GM12878 (cell line): ENCODE data around the gene ABCD2. TPM values are rescaled to one million over a fixed set of nuclear protein-coding genes. Genes with fewer than 3 reads are reported as not detected.

Source experiments
- BHLHE40 ChIP-seq, 2 experiments: fragments of 450-650 bp in 1 of 2; IDR thresholded peaks; 2 replicates each; pipeline ENCODE4 v1.6.1; 2011 to 2017; ENCODE audit warnings: low read depth in 2 of 2, borderline replicate concordance in 1 of 2, improper control_type of control experiment in 1 of 2, low read length in 1 of 2, mild to moderate bottlenecking in 1 of 2
- FOXK2 ChIP-seq: fragments of 450-650 bp; IDR thresholded peaks from 2 replicates; pipeline ENCODE4 v1.6.1; 2017; ENCODE audit warnings: mild to moderate bottlenecking, moderate library complexity
- GATAD2B ChIP-seq: fragments of 450-650 bp; conservative IDR thresholded peaks from 2 replicates; pipeline ENCODE4 v1.6.1; 2017; ENCODE audit warnings: low read depth, mild to moderate bottlenecking, moderate library complexity
- JUND ChIP-seq: IDR thresholded peaks from 2 replicates; pipeline ENCODE4 v1.6.1; 2012; ENCODE audit warnings: low read depth, mild to moderate bottlenecking, low read length, improper control_type of control experiment, moderate library complexity
- LARP7 ChIP-seq: fragments of 450-650 bp; IDR thresholded peaks from 2 replicates; pipeline ENCODE4 v1.6.1; 2017; ENCODE audit warnings: mild to moderate bottlenecking
- PRDM15 ChIP-seq: fragments of 450-650 bp; formaldehyde crosslinking; IDR thresholded peaks from 2 replicates; pipeline ENCODE4 v1.4.0; 2020; ENCODE audit warnings: mild to moderate bottlenecking, moderate library complexity
- RELA ChIP-seq: fragments of 450-650 bp; IDR thresholded peaks from 2 replicates; pipeline ENCODE4 v1.8.0; 2014; ENCODE audit warnings: borderline replicate concordance; ENCODE audit not compliant: partially characterized antibody
- SMAD1 ChIP-seq: fragments of 450-650 bp; IDR thresholded peaks from 2 replicates; pipeline ENCODE4 v1.6.1; 2018; ENCODE audit warnings: mild to moderate bottlenecking, low read depth; ENCODE audit not compliant: partially characterized antibody
- ZBTB33 ChIP-seq: fragments of 450-650 bp; IDR thresholded peaks from 2 replicates; pipeline ENCODE4 v1.6.1; 2017; ENCODE audit warnings: mild to moderate bottlenecking
- ZNF687 ChIP-seq: fragments of 450-650 bp; IDR thresholded peaks from 2 replicates; pipeline ENCODE4 v1.6.1; 2017; ENCODE audit warnings: mild to moderate bottlenecking, moderate library complexity
- ZZZ3 ChIP-seq: IDR thresholded peaks from 2 replicates; pipeline ENCODE4 v1.6.1; 2011; ENCODE audit warnings: low read depth; ENCODE audit not compliant: control insufficient read depth, insufficient read length
- polyA plus RNA-seq, 11 experiments: library from polyadenylated mRNA; depleted of rRNA in 4 of 11; unstranded in 6 of 11; stranded (reverse) in 5 of 11; fragments of >200 nt; fragmentation: Nextera tagmentation in 4 of 11; fragmentation: Illumina TruSeq in 1 of 11; extraction: Ambion mirVana in 4 of 11; extraction: Trizol in 1 of 11; gene quantifications; 1 replicate in 1 of 11; 2 replicates in 10 of 11; pipeline versions ENCODE4 v1.2.1 to v1.2.3, GENCODE V29; 2011 to 2016; ENCODE audit warnings: inconsistent platforms in 2 of 11, missing spikeins in 2 of 11, low read depth in 1 of 11
- total RNA-seq, 4 experiments: library from RNA; depleted of rRNA in 3 of 4; stranded (reverse); fragments of >200 nt in 3 of 4; fragmentation: Illumina TruSeq in 1 of 4; extraction: Trizol in 1 of 4; gene quantifications; 2 replicates each; pipeline versions ENCODE4 v1.2.1 to v1.2.3, GENCODE V29; 2013 to 2021
- TF ChIP-seq, protein P1 (sequence below): fragments of 450-650 bp; IDR thresholded peaks from 2 replicates; pipeline ENCODE4 v1.6.1; 2017; ENCODE audit warnings: antibody characterized with exemption, mild to moderate bottlenecking, moderate library complexity
- TF ChIP-seq, protein P2 (sequence below): IDR thresholded peaks from 2 replicates; pipeline ENCODE4 v1.6.1; 2011; ENCODE audit warnings: borderline replicate concordance, low read depth, mild to moderate bottlenecking, moderate library complexity, mixed read lengths, low read length; ENCODE audit not compliant: insufficient read depth; ENCODE audit errors: extremely low read length

ABCD2 gene
- total and polyA plus RNA-seq, 10 of the 15 experiments (the other 5 are each of a cell fraction or from before 2014, with no cell fraction given): 4.4 to 16.2 (median 7.5) TPM

- TF ChIP-seq, protein P1, sequence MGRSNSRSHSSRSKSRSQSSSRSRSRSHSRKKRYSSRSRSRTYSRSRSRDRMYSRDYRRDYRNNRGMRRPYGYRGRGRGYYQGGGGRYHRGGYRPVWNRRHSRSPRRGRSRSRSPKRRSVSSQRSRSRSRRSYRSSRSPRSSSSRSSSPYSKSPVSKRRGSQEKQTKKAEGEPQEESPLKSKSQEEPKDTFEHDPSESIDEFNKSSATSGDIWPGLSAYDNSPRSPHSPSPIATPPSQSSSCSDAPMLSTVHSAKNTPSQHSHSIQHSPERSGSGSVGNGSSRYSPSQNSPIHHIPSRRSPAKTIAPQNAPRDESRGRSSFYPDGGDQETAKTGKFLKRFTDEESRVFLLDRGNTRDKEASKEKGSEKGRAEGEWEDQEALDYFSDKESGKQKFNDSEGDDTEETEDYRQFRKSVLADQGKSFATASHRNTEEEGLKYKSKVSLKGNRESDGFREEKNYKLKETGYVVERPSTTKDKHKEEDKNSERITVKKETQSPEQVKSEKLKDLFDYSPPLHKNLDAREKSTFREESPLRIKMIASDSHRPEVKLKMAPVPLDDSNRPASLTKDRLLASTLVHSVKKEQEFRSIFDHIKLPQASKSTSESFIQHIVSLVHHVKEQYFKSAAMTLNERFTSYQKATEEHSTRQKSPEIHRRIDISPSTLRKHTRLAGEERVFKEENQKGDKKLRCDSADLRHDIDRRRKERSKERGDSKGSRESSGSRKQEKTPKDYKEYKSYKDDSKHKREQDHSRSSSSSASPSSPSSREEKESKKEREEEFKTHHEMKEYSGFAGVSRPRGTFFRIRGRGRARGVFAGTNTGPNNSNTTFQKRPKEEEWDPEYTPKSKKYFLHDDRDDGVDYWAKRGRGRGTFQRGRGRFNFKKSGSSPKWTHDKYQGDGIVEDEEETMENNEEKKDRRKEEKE: no peak
- TF ChIP-seq GATAD2B (no peak), ZZZ3 (no peak), PRDM15 (CRISPR knock-in tag) (no peak), JUND (no peak), ZNF687 (no peak), SMAD1 (no peak), RELA (no peak), FOXK2 (no peak), LARP7 (no peak), BHLHE40 (IDR thresholded peaks at IDR 0.05; ENCODE audit: borderline replicate concordance in 1 of 2, low read depth in 2 of 2, low read length in 1 of 2) (no peak), ZBTB33 (no peak)
- TF ChIP-seq, protein P2, sequence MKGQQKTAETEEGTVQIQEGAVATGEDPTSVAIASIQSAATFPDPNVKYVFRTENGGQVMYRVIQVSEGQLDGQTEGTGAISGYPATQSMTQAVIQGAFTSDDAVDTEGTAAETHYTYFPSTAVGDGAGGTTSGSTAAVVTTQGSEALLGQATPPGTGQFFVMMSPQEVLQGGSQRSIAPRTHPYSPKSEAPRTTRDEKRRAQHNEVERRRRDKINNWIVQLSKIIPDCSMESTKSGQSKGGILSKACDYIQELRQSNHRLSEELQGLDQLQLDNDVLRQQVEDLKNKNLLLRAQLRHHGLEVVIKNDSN: no peak
Observed at GRCh38 chr12:39588348-39588747, 31.3 kb downstream of the ABCD2 start (continued).
